KMS-11 (cell line): ENCODE measurements around the gene CPED1.

Experiments
- H2AFZ ChIP-seq: fragments of 200-600 bp; sonication (generic); 2 replicates; pipeline ENCODE4 v1.6.1; 2016; ENCODE audit warnings: antibody characterized with exemption, mixed run types, low read depth
- H3K27ac ChIP-seq: fragments of 200-600 bp; sonication (generic); 2 replicates; pipeline ENCODE4 v1.6.1; 2016; ENCODE audit warnings: mild to moderate bottlenecking, mixed run types
- H3K27me3 ChIP-seq: fragments of 200-600 bp; sonication (generic); 2 replicates; pipeline ENCODE4 v1.6.1; 2017; ENCODE audit warnings: mild to moderate bottlenecking, low read depth, mixed run types, moderate library complexity; ENCODE audit not compliant: insufficient read depth
- H3K36me3 ChIP-seq: fragments of 200-600 bp; sonication (generic); 2 replicates; pipeline ENCODE4 v1.6.1; 2017; ENCODE audit warnings: mild to moderate bottlenecking, mixed run types; ENCODE audit not compliant: insufficient read depth
- H3K4me1 ChIP-seq: fragments of 200-600 bp; sonication (generic); 2 replicates; pipeline ENCODE4 v1.6.1; 2016; ENCODE audit warnings: mild to moderate bottlenecking, low read depth, mixed run types; ENCODE audit not compliant: poor library complexity, severe bottlenecking
- H3K4me2 ChIP-seq: fragments of 200-600 bp; sonication (generic); 2 replicates; pipeline ENCODE4 v1.7.0; 2016; ENCODE audit warnings: mild to moderate bottlenecking, mixed run types
- H3K4me3 ChIP-seq: fragments of 200-600 bp; sonication (generic); IDR thresholded peaks from 2 replicates; pipeline ENCODE4 v1.6.1; 2017; ENCODE audit warnings: low read depth, low read length, mixed read lengths; ENCODE audit not compliant: insufficient read depth
- H3K79me2 ChIP-seq: fragments of 200-600 bp; sonication (generic); 2 replicates; pipeline ENCODE4 v1.6.1; 2016; ENCODE audit warnings: low read depth, mixed run types; ENCODE audit not compliant: insufficient read depth
- H3K9ac ChIP-seq: fragments of 200-600 bp; sonication (generic); 2 replicates; pipeline ENCODE4 v1.6.1; 2016; ENCODE audit warnings: mild to moderate bottlenecking, mixed run types
- H4K20me1 ChIP-seq: fragments of 200-600 bp; sonication (generic); 2 replicates; pipeline ENCODE4 v1.6.1; 2016; ENCODE audit warnings: mild to moderate bottlenecking, mixed run types; ENCODE audit not compliant: insufficient read depth
- TF ChIP-seq, protein P1 (sequence below): fragments of 200-600 bp; sonication (generic); conservative IDR thresholded peaks from 2 replicates; pipeline ENCODE4 v1.6.1; 2017; ENCODE audit warnings: low read depth, mild to moderate bottlenecking, antibody characterized with exemption, low read length, moderate library complexity, mixed read lengths

CPED1 gene

DNA sequence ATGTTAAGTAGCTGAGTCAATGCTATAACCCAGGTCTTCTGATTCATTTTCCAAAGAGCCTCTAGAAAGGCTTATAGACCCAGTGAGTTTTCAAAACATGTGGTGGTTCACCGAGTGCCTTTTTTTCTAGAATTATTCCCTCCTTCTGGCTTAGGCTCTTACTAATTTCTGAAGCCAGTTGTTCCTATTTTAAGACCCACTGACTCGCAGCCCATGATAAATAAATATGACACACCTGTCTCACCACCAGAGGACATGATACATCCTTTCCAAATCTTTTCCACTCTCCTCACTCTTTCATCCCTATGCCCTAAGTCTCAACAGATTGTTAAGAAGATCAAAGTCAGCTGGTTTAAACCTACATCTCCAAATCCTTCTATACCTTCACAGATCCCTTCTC lies 214.3 kb downstream of the CPED1 start:
- H3K27me3 ChIP-seq = no peaks in the 10 kb centered on the region
- TF ChIP-seq, protein P1, sequence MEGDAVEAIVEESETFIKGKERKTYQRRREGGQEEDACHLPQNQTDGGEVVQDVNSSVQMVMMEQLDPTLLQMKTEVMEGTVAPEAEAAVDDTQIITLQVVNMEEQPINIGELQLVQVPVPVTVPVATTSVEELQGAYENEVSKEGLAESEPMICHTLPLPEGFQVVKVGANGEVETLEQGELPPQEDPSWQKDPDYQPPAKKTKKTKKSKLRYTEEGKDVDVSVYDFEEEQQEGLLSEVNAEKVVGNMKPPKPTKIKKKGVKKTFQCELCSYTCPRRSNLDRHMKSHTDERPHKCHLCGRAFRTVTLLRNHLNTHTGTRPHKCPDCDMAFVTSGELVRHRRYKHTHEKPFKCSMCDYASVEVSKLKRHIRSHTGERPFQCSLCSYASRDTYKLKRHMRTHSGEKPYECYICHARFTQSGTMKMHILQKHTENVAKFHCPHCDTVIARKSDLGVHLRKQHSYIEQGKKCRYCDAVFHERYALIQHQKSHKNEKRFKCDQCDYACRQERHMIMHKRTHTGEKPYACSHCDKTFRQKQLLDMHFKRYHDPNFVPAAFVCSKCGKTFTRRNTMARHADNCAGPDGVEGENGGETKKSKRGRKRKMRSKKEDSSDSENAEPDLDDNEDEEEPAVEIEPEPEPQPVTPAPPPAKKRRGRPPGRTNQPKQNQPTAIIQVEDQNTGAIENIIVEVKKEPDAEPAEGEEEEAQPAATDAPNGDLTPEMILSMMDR = no peak
- H4K20me1 ChIP-seq = no peaks in the 10 kb centered on the region
- H3K4me1 ChIP-seq = no peaks in the 10 kb centered on the region
- no peak overlapping the region for H3K9ac ChIP-seq
- no peak overlapping the region for H3K27ac ChIP-seq
- no peaks in the 10 kb centered on the region for H3K79me2 ChIP-seq
- H3K4me3 ChIP-seq = no peak overlapping the region
- H2AFZ ChIP-seq = no peak overlapping the region
- H3K4me2 ChIP-seq = no peak overlapping the region
- no peaks in the 10 kb centered on the region for H3K36me3 ChIP-seq

DNA sequence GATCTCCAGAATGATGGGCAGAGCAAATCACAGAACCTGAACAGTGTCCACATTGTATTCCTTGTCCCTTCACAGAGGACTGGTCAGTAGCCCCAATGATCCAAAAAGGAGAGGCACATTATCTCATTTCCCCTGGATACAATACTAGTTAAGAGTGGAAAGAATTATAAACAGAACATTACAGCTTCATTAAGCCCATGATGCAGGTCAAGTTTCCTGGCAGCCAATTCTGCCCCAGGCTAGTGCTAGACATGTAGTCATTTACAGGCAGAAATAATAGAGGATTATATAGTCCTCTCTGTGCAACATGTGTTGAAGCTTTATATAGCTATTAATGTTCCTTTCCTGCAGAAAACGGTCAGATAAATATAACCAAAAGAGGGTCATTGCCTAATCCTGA lies 216.0 kb downstream of the CPED1 start:
- no peaks in the 10 kb centered on the region for H3K27me3 ChIP-seq
- no peaks in the 10 kb centered on the region for H3K4me1 ChIP-seq
- H2AFZ ChIP-seq = no peak overlapping the region
- no peaks in the 10 kb centered on the region for H3K79me2 ChIP-seq
- no peak overlapping the region for H3K27ac ChIP-seq
- no peak overlapping the region for H3K4me2 ChIP-seq
- H4K20me1 ChIP-seq = no peaks in the 10 kb centered on the region
- H3K36me3 ChIP-seq = no peaks in the 10 kb centered on the region
- no peak overlapping the region for H3K4me3 ChIP-seq
- H3K9ac ChIP-seq = no peak overlapping the region
- TF ChIP-seq, protein P1 = no peak

DNA sequence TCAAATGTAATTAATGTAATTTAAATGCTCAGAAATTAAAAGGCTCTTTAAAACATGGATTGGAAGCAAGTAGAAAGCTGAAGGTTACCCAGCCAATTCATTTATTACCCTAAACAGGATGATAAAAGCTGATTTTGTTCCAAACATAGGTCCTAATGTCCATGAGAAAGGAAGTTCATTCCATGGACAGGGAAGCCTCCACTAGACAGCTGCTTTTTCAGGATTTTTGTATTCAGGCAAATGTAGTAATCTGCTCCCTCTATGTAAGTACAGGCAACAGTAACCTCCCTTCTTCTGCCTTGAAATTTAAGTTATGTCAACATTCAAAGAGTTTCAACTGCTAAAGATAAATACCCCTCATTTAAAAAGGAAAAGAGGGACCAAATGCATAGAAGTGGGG lies 217.3 kb downstream of the CPED1 start:
- Histone ChIP-seq H3K27me3 (no peaks in the 10 kb centered on the region), H2AFZ (no peak overlapping the region), H3K4me2 (no peak overlapping the region), H3K4me1 (no peaks in the 10 kb centered on the region), H3K4me3 (no peak overlapping the region), H3K79me2 (no peaks in the 10 kb centered on the region), H4K20me1 (no peaks in the 10 kb centered on the region), H3K27ac (no peak overlapping the region), H3K36me3 (no peaks in the 10 kb centered on the region), H3K9ac (no peak overlapping the region)
- TF ChIP-seq, protein P1 = no peak

DNA sequence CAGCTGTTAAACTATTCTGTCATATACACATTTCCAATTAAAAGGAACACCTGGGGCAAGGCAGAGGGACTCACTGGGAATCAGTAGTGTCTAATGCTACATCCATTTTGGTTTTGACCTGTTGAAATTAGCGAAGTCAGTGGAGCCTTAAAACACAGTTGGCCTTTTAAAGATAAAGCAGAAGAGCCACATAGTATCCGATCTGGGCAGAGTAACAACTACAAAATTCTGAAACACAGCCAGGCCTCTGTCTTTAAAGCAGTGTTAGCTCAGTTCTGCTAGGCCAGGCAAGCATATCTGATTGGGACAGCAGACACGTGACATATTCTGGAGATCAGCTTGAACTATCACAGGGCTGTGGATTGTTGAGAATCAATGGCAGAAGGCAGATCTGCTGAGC lies 222.7 kb downstream of the CPED1 start:
- no peak overlapping the region for H3K4me3 ChIP-seq
- H2AFZ ChIP-seq = no peak overlapping the region
- TF ChIP-seq, protein P1 = no peak
- no peaks in the 10 kb centered on the region for H3K36me3 ChIP-seq
- H3K9ac ChIP-seq = no peak overlapping the region
- H3K27me3 ChIP-seq = no peaks in the 10 kb centered on the region
- no peaks in the 10 kb centered on the region for H3K4me1 ChIP-seq
- no peak overlapping the region for H3K27ac ChIP-seq
- no peaks in the 10 kb centered on the region for H4K20me1 ChIP-seq
- no peak overlapping the region for H3K4me2 ChIP-seq
- H3K79me2 ChIP-seq = no peaks in the 10 kb centered on the region

DNA sequence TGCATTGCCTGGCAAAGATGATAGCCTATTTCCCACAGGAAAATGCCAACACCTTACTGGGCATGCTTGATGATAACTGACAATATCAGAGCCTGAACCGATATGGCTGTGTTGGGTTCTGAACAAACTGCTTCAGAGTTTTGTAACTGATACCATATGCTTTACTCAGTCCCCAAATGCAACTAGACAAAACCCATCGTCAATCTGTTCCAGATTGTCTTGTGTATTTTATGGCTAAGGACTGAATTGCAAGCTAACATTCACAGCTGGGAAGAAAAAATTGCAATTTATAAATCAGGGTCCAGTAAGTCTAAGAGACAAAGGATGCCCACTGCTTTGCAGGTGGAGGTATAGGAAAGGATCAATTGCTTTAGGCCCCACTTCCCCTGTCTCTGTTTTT lies 223.5 kb downstream of the CPED1 start:
- no peak overlapping the region for H3K27ac ChIP-seq
- H3K4me2 ChIP-seq = no peak overlapping the region
- no peaks in the 10 kb centered on the region for H3K27me3 ChIP-seq
- TF ChIP-seq, protein P1 = no peak
- no peaks in the 10 kb centered on the region for H3K36me3 ChIP-seq
- H4K20me1 ChIP-seq = no peaks in the 10 kb centered on the region
- H2AFZ ChIP-seq = no peak overlapping the region
- no peak overlapping the region for H3K4me3 ChIP-seq
- no peak overlapping the region for H3K9ac ChIP-seq
- no peaks in the 10 kb centered on the region for H3K4me1 ChIP-seq
- no peaks in the 10 kb centered on the region for H3K79me2 ChIP-seq
